Loucy (cell line): ENCODE data around the gene EPHB1.

ENCODE experiments used
- EZH2phosphoT487 ChIP-seq: fragments of 200-600 bp; IDR thresholded peaks from 2 replicates; pipeline ENCODE4 v1.6.1; 2018; ENCODE audit warnings: antibody characterized with exemption, mild to moderate bottlenecking, moderate library complexity, borderline replicate concordance
- TF ChIP-seq, protein P1 (sequence below): fragments of 200-600 bp; sonication (generic); conservative IDR thresholded peaks from 2 replicates; pipeline ENCODE4 v1.5.1; 2014; ENCODE audit warnings: mild to moderate bottlenecking, antibody characterized with exemption, low read length

DNA sequence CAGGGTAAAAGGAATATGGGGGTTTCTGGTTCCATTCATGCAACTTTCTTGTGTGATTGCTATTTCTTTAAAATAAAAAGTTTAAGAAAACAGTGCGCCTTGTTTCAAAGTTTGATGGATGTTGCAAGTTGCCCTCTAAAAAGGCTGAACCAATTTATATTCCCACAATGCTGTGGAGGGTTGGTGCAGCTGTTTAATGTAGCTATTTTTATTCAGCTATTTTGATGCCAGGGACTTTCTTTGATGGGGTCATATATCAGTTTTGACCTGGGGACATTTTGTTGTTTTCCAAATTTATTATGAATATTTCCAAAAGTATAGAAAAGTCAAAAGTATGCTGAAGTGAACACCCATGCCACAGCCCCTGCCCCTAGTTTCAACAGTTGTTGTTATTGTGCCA is 20.5 kb downstream of the EPHB1 start:
- TF ChIP-seq, protein P1, sequence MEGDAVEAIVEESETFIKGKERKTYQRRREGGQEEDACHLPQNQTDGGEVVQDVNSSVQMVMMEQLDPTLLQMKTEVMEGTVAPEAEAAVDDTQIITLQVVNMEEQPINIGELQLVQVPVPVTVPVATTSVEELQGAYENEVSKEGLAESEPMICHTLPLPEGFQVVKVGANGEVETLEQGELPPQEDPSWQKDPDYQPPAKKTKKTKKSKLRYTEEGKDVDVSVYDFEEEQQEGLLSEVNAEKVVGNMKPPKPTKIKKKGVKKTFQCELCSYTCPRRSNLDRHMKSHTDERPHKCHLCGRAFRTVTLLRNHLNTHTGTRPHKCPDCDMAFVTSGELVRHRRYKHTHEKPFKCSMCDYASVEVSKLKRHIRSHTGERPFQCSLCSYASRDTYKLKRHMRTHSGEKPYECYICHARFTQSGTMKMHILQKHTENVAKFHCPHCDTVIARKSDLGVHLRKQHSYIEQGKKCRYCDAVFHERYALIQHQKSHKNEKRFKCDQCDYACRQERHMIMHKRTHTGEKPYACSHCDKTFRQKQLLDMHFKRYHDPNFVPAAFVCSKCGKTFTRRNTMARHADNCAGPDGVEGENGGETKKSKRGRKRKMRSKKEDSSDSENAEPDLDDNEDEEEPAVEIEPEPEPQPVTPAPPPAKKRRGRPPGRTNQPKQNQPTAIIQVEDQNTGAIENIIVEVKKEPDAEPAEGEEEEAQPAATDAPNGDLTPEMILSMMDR = no peak
- no peak for TF ChIP-seq EZH2phosphoT487
